ENCODE measurements around the gene A4GALT.

GRCh38 chr22:42693055-42693762 lies 27.5 kb downstream of the A4GALT start:
- TF ChIP-seq, protein P1, sequence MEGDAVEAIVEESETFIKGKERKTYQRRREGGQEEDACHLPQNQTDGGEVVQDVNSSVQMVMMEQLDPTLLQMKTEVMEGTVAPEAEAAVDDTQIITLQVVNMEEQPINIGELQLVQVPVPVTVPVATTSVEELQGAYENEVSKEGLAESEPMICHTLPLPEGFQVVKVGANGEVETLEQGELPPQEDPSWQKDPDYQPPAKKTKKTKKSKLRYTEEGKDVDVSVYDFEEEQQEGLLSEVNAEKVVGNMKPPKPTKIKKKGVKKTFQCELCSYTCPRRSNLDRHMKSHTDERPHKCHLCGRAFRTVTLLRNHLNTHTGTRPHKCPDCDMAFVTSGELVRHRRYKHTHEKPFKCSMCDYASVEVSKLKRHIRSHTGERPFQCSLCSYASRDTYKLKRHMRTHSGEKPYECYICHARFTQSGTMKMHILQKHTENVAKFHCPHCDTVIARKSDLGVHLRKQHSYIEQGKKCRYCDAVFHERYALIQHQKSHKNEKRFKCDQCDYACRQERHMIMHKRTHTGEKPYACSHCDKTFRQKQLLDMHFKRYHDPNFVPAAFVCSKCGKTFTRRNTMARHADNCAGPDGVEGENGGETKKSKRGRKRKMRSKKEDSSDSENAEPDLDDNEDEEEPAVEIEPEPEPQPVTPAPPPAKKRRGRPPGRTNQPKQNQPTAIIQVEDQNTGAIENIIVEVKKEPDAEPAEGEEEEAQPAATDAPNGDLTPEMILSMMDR (IDR thresholded peaks at IDR 0.05) = no peak
- TF ChIP-seq POLR2A (IDR thresholded peaks at IDR 0.05) = no peak
